Measurements from ENCODE around the gene LCT. TPM values are rescaled to one million over a fixed set of nuclear protein-coding genes. Genes with fewer than 3 reads are reported as not detected.

LCT gene
- total RNA-seq, 1 donor from 2014 or later = not detected

DNA sequence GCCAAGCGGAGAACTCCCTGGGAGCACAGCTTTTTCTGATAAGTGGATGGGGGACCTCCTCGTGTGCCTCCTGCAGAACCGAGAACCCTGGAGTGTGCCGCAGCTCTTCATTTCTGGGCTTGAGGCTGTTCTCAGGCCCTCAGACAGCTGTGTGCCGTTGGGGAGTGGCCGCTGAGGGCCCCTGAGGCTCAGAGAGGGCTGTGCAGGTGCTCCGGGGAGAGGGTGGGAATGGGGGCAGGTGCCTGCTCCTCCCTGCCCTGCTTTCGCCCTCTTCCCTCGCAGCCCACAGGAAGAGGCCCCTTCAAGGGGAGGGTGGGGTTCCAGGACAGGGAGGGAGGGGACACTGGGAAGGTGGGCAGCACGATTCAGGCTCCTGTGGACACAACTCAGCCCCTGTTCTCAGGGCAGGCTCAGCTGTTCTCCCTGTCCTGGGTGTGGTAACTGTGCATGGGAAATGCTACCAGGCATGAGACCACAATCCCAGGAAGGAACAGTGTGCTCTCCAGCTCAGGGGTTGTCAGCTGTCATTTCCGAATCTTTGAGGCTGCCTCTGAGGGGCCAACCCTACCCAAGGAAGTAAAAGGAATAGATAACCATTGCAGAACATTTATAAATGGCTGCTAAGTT, 11.3 kb downstream of the LCT start:
- no peaks in the 10 kb centered on the region for H3K27me3 ChIP-seq (ENCODE audit: low read depth)
- H3K27ac ChIP-seq (replicated peaks) = peak overlapping the region; percentile 34
- no peak for DNase-seq
- H3K9me3 ChIP-seq (replicated peaks) = peaks cover 19% of the 10 kb centered on the region
- TF ChIP-seq, protein P1, sequence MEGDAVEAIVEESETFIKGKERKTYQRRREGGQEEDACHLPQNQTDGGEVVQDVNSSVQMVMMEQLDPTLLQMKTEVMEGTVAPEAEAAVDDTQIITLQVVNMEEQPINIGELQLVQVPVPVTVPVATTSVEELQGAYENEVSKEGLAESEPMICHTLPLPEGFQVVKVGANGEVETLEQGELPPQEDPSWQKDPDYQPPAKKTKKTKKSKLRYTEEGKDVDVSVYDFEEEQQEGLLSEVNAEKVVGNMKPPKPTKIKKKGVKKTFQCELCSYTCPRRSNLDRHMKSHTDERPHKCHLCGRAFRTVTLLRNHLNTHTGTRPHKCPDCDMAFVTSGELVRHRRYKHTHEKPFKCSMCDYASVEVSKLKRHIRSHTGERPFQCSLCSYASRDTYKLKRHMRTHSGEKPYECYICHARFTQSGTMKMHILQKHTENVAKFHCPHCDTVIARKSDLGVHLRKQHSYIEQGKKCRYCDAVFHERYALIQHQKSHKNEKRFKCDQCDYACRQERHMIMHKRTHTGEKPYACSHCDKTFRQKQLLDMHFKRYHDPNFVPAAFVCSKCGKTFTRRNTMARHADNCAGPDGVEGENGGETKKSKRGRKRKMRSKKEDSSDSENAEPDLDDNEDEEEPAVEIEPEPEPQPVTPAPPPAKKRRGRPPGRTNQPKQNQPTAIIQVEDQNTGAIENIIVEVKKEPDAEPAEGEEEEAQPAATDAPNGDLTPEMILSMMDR (IDR thresholded peaks at IDR 0.05; ENCODE audit: borderline replicate concordance) = no peak
- no peaks in the 10 kb centered on the region for H3K36me3 ChIP-seq
- no peaks in the 10 kb centered on the region for H3K4me1 ChIP-seq
- intact Hi-C loops (cut with micrococcal nuclease) = no loop called here
- no peak overlapping the region for H3K4me3 ChIP-seq

DNA sequence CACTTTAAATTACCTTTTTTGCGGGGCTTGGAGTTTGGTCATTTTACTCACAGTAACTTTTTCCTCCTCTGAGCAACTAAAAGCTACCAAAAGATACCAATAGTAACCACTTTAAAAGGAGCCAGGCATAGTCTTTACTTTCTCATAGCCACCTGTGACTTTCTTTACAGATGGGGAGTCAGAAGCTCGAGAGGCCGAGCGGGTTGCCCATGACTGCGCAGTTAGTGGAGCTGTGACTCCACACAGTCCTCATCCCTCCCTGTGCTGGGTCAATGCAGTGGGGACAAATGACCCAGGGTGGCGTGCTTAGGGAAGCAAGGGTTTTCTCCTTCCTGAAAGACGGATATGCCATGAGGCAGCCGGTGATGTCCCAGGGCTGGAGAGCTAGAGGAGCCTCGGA, 11.9 kb downstream of the LCT start:
- no peak for DNase-seq
- H3K4me1 ChIP-seq = no peaks in the 10 kb centered on the region
- peak overlapping the region; percentile 34 for H3K27ac ChIP-seq (replicated peaks)
- TF ChIP-seq, protein P1 (IDR thresholded peaks at IDR 0.05; ENCODE audit: borderline replicate concordance) = no peak
- no peak overlapping the region for H3K4me3 ChIP-seq
- H3K9me3 ChIP-seq (replicated peaks) = peaks cover 19% of the 10 kb centered on the region
- intact Hi-C loops (cut with micrococcal nuclease) = no loop called here
- H3K36me3 ChIP-seq = no peaks in the 10 kb centered on the region
- H3K27me3 ChIP-seq (ENCODE audit: low read depth) = no peaks in the 10 kb centered on the region

DNA sequence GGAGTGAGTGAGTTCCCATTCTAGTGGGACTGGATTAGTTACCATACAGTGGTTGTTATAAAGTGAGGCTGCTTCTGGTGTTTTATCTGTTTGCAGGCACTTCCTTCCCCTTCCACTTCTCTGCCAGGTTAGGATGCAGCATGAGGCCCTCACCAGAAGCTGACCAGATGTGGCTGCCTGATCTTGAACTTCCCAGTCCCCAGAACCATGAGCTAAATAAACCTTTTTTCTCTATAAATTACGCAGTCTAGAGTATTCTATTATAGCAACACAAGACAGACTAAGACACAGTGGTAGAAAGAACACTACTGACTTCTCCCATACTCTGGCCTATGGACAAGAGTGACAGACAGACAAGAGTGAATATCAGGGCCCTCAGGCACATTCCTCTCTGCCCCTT, 14.1 kb downstream of the LCT start:
- Histone ChIP-seq H3K4me1 (no peaks in the 10 kb centered on the region), H3K27me3 (ENCODE audit: low read depth) (no peaks in the 10 kb centered on the region), H3K9me3 (replicated peaks) (peaks cover 25% of the 10 kb centered on the region), H3K36me3 (no peaks in the 10 kb centered on the region), H3K4me3 (no peak overlapping the region), H3K27ac (replicated peaks) (no peak overlapping the region)
- TF ChIP-seq, protein P1 (IDR thresholded peaks at IDR 0.05; ENCODE audit: borderline replicate concordance) = no peak
- intact Hi-C loops (cut with micrococcal nuclease) = no loop called here
- DNase-seq = no peak

DNA sequence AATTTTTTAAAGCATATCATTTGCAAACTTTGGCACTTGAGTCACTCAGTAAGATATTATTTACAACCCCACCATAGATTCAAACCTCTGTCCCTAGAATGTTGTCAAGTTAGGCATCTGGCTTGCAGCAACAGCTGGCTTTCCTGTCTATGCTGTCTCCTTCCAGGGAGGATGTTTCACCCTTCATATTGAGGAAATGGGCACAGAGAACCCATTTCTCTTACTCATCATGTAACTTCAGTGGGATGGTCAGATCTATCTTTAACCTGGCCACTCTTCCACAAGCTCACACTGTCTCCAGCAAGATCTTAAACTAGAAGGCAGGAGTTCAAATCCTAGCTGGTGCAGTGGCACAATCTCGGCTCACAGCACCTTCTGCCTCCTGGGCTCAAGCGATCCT, 15.8 kb downstream of the LCT start:
- Histone ChIP-seq H3K4me3 (no peak overlapping the region), H3K27ac (replicated peaks) (no peak overlapping the region), H3K27me3 (ENCODE audit: low read depth) (no peaks in the 10 kb centered on the region), H3K4me1 (no peaks in the 10 kb centered on the region), H3K36me3 (no peaks in the 10 kb centered on the region), H3K9me3 (replicated peaks) (peaks cover 25% of the 10 kb centered on the region)
- TF ChIP-seq, protein P1 (IDR thresholded peaks at IDR 0.05; ENCODE audit: borderline replicate concordance) = no peak
- DNase-seq = no peak
- intact Hi-C loops (cut with micrococcal nuclease) = no loop called here

DNA sequence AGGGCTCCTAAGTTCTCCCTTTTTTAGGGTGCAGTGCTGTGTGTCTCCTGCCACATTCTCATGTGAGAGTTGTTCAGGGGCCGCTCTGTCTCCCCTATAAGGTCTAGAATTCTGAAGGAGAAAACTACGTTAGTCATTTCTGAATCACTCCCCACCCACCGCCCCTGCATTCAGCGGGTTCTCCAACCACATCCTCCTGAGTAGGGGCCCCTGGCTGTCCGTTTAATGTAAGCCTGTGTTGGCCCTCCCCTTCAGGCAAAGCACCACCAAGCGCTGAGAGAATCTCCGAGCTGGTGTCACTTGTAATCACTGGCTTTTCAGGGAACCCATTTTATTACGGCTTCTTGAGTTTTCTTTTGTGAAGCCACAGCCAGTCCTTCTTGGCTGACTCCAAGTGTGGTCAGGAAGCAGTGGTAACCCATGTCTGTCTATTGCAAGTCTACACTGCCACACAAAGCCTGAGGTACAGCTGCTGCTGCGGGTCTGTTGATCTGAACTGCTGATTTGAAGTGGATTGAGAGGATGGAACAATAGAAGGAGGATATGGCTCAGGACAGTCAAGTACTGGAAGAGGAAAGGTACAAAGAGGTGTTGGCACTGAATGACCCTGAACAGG, 16.9 kb downstream of the LCT start:
- Histone ChIP-seq H3K9me3 (replicated peaks) (peaks cover 25% of the 10 kb centered on the region), H3K27ac (replicated peaks) (no peak overlapping the region), H3K36me3 (no peaks in the 10 kb centered on the region), H3K4me3 (no peak overlapping the region), H3K4me1 (no peaks in the 10 kb centered on the region), H3K27me3 (ENCODE audit: low read depth) (no peaks in the 10 kb centered on the region)
- TF ChIP-seq, protein P1 (IDR thresholded peaks at IDR 0.05; ENCODE audit: borderline replicate concordance) = no peak
- intact Hi-C loops (cut with micrococcal nuclease) = no loop called here
- no peak for DNase-seq

Measured in left ventricle myocardium inferior (tissue), 1 donor.